Measurements from ENCODE around the gene NPR1.
"Not testable (repeated sequence)": the region's sequence is repeated elsewhere in the genome, so short reads cannot be mapped to it uniquely, and the experiment has no call there.

NPR1 gene

DNA sequence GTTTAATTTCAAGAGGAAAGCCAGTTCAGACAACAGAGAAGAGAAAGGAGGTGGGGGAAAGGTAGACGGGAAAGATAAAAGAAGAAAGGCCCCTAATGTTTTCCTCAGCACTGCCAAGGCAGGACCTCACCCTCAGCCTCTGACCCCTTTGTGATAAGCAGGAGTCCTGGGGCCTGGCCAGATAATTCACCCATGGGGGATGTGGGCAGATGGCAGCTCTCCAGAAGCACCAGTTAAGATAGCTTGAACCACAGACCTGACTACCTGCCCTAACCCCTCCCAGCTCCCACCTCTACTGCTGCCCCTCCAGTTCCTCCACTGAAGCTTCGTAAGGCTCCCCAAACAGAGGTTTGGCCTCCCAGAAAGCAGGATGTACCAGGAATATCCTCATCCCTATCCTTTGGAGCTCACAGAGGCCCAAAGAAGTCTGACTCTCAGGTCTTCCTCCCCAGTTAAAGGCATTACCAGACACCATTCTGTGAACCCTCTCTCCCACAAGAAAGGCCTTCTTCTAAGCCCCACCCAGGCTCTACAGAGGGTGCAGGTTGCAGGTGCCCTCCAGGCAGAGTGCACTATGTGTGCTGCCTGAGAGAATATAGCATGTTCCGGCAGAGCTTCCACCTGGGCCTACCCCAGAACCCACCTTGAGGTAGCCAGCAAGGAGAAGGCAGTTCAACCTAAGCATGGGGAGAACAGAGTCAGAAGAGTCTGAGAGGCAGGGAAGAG is 29.2 kb upstream of the NPR1 start:
- DNase-seq (ENCODE audit: low read depth, low spot score): no peak

DNA sequence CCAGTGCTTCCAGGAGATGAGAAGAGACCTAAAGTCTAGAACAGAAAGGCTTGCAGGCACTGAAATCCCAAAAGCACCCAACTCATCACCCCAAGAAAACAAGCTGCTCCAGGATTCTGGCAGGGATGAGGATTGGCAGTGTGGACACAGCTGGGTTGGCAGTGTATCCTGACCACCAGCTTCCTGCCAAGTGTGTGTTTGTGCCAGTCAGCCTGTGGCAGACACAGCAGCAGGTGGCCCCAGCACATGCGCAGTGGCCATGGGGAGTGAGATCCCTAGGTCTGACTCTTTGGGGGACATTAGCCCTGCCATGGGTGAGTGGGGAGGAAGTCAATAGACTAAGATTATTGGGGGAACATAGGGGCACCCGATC is 28.6 kb upstream of the NPR1 start:
- DNase-seq (ENCODE audit: low read depth, low spot score): peak; percentile 42

DNA sequence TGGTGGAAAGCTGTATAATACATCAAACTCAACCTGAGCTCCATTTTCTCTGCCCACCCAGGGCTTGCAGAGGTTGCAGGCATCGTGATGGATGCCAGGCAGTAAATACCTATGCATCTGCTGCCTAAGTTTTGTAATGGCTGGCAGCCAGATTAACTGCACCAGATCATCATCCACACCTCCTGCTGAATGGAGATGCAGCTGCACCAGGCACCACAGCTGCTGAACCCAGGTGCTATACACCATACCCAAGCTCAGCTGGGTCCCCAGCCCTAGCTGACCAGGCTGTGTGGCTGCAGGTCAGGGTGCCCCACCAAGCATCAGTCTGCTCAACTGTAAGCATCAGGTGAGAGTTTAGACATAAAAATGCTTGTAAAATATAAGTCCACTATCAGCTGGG is 26.7 kb upstream of the NPR1 start:
- DNase-seq (ENCODE audit: low read depth, low spot score): no peak

DNA sequence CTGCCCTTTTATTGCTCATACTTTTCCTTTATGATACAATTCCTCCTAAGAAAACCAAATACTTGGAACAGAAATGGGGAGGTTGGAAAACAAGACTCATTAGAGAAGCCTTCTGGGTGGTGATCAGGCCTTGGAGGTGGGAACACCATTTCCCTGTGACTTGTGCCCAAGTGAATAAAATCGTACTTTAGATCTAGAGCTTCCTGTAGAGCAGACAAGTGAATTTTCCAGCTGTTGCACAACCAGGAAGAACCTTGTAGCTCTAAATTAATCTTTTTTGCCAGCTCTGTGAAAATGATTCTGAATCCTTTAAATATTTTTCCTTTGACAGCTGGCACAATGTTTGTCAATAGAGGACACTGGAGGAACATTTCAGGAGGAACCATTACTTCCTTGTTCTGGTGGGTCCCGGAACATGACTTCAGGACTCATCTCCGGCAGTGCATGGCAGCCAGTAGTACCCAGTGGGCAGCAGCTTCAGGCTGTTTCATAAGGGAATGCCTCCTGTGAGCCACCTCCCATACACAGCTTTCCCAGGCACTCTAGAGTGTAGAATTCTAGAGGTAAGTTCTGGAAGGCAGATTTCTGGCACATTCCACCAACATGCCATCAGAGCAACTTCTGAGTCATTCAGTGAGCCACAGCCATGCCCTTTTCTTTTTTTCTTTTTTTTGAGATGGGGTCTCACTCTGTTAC is 25.5 kb upstream of the NPR1 start:
- peak; percentile 68 for DNase-seq (ENCODE audit: low read depth, low spot score)

DNA sequence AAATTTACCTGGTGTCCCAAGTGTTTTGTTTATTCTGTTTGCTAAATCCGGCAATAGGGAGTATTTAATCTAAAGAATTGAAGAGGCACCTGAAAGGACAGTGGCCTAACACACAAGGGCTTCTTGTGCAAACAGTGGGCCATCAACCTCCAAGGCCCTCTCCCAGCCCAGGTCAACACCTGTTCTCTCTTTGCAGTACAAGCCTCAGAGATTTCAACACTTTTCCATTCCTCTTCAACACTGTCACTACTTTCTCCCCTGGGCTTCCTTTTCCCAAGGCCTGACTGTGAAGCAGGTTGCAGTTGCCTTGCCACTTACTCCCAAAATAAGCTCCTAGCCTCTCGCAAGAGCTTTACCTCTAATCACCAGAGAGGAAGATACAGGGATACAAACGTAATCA is 23.2 kb upstream of the NPR1 start:
- no peak for DNase-seq (ENCODE audit: low read depth, low spot score)

DNA sequence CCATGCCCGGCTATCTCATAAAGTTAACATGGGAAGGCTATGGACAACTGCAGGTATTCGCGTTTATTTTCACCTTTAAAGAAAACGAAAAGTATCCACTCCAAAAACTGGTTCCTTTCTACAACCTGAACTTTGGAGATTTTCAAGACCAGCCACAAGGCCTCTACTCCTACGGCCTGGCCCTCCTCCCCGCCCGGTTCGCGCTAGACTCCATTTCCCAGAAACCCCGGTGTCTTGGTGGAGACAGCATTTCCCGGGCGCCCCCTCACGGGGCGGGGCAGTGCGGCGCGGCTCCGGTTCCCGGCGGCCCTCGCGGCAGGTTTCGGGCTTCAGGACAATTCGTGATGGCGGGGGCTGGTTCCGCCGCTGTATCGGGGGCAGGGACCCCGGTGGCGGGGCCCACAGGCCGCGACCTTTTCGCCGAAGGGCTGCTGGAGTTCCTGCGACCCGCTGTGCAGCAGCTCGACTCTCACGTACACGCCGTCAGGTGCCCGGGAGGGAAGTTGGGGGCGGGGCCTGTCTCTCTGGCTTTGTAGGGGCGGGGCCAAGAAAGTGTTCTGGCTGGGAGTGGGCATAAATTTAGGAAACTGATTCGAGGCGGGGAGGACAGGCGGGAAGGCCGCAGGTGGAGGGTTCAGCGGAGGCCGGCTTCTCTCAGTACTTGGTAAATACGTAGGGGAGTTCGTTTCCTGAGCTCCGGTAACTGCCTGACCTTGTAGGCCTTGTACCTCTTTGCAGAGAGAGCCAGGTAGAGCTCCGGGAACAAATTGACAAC is 19.9 kb upstream of the NPR1 start, which contains the start of gene SNAPIN:
Gene SNAPIN, plus strand, starts transcription at position 304 of the 775 bp plus-strand sequence. Its CDS starts 41 bp downstream, at position 345.
- peak; percentile 95 for DNase-seq (ENCODE audit: low read depth, low spot score)

DNA sequence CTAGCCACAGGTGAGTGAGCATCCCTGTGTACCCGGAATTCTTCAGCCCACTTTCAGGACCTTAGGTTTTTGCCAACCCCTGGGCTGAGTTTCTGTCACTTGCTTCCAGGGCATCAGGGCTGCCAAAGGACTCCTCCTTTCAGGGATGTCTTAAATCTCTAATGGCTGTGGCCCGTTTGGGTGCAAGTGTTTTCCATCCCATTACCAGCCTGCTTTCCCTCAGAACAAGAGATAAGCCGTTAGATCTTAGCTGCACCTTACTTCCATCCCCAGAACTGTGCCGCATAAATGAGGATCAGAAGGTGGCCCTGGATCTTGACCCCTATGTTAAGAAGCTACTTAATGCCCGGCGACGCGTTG is 19.3 kb upstream of the NPR1 start:
- no peak for DNase-seq (ENCODE audit: low read depth, low spot score)

DNA sequence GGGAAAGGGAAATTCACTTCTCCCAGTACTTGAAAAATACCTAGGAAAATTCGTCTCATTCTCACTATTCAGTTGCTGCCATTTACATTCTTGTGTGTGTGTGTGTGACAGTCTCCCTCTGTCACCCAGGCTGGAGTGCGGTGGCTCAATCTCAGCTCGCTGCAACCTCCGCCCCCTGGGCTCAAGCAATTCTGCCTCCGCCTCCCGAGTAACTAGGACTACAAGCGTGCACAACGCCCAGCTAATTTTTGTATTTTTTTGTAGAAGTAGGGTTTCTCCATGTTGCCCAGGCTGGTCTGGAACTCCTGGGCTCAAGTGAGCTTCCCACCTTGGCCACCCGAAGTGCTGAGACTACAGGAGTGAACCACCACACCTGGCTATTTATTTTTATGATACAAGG is 18.8 kb upstream of the NPR1 start:
- no peak for DNase-seq (ENCODE audit: low read depth, low spot score)

DNA sequence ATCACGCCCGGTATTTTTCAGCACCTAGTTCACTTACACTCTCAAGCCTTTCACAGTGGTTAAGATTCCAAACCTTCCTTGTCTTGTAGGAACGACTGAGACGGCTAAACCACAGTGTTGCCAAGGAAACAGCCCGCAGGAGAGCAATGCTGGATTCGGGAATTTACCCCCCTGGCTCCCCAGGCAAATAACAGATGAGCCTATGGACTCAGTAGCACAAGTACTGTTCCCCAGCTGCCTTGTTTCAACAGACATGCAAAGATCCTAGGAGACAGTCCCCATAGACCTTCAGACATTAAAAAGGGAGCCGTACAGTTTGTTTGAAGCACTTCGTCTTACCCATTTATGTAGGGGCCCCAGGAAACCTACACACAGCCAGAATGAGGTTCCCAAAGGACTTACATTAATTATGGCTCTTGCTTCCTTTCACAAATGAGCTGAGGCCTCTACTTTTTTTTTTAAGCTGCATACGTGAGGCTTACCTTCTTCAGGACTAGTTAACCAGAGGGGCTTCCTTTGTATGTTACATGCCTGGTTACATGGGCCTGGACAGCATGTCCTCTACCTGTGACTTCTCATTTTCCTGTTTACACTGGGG is 17.3 kb upstream of the NPR1 start:
- DNase-seq (ENCODE audit: low read depth, low spot score): peak; percentile 89

DNA sequence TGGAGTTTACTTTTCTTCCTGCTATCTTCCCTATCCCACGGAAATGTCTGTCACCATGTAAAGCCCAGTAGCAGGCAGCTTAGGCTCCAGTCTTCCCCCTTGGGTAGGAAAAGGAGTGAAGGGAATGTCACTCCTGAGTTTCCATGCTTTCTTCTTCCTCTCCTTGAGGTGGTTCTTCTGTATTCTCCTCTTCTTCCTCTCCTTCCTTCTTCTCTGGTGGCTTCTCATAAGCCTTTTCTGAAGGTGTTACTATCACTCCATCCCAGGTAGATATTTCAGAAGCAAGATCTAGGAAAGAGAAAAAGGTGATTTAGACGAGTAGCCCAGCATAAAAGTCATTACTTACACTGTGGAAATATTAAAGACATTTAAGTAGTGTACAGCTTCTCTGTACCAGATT is 16.2 kb upstream of the NPR1 start:
- no peak for DNase-seq (ENCODE audit: low read depth, low spot score)

DNA sequence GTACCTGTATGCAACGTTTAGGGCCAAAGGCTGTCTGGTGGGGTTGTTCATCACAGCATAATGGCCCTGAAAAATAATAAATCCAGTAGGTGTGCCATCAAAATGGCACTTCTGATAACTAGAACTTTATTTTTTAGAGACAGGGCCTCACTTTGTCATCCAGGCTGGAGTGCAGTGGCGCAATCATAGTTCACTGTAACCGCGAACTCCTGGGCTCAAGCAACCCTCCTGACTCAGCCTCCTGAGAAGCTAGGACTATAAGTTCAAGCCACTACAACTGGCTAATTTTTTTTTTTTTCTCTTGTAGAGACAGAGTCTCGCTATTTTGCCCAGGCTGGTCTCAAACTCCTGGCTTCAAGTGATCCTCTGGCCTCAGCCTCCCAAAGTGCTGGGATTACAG is 15.3 kb upstream of the NPR1 start:
- DNase-seq (ENCODE audit: low read depth, low spot score): no peak

DNA sequence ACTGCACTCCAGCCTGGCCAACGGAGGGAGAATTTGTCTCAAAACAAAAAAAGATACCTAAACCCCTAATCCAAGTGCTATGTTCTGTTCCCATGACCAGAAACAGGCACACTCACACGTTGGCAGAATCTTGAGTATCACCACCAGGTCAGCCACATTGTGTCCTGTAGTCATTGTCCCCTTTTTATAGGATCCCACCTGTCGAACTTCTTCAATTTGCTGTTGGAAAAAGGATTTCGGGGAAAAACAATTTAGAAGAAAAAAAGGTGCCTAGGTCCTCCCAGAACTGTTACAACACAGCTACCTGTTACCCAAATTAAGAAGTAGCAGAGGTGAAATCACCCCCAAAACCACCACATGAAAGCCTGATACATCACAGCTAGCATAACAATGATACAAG is 11.0 kb upstream of the NPR1 start:
- DNase-seq (ENCODE audit: low read depth, low spot score): no peak

DNA sequence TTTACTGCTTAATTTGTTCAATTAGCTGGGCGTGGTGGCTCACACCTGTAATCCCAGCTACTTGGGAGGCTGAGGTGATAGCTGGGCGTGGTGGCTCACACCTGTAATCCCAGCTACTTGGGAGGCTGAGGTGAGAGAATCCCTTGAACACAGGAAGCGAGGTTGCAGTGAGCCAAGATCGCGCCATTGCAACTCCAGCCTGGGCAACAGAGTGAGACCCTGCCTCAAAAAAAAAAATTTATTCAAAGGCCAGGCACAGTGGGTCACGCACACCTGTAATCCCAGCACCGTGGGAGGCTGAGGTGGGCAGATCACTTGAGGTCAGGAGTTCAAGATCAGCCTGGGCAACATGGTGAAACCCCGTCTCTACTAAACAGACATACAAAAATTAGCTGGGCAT is 9.8 kb upstream of the NPR1 start:
- not testable (repeated sequence) for DNase-seq (ENCODE audit: low read depth, low spot score)

DNA sequence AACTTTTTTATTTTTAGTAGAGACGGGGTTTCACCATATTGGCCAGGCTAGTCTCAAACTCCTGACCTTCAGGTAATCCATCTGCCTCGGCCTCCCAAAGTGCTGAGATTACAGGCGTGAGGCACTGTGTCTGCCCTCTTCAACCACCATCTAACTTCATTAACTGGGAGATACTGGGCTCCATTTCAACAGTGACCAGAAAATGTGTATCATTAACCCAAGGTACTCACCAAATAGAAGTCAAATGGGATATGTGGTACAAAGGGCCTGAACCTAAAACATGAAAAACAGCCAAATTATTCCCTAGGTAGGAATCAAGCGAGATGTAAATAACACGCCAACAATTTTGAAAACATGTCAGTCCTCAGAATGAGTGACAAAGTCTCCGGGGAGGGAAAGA is 8.9 kb upstream of the NPR1 start:
- DNase-seq (ENCODE audit: low read depth, low spot score): no peak

DNA sequence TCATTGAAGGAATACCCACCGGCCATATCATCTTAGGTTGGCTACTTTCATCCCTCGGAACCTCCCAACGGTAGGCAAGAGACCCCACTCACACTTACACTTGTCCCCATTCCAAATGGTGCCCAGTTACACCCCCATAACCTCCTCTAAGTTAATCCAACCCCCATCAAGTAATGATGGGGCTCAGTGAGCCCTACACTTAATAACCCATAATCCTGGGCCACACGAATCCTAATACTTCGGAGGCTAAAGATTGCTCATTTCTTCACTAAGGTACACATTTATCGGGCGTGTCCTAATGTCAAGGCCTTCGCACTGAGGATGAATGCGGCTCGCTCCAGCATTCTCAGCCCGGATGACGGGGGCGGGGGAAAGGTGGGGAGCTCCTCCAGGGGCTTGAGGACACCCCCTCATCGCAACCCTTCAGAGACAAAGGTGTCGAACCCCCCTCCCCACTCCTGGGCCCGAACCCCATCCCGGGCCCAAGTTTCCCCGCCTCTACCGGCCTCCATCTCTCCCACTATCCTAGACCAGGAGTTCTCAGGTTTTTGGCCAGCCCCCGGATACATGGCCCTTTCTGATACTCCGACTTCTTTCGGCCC is 8.1 kb upstream of the NPR1 start:
- no peak for DNase-seq (ENCODE audit: low read depth, low spot score)

DNA sequence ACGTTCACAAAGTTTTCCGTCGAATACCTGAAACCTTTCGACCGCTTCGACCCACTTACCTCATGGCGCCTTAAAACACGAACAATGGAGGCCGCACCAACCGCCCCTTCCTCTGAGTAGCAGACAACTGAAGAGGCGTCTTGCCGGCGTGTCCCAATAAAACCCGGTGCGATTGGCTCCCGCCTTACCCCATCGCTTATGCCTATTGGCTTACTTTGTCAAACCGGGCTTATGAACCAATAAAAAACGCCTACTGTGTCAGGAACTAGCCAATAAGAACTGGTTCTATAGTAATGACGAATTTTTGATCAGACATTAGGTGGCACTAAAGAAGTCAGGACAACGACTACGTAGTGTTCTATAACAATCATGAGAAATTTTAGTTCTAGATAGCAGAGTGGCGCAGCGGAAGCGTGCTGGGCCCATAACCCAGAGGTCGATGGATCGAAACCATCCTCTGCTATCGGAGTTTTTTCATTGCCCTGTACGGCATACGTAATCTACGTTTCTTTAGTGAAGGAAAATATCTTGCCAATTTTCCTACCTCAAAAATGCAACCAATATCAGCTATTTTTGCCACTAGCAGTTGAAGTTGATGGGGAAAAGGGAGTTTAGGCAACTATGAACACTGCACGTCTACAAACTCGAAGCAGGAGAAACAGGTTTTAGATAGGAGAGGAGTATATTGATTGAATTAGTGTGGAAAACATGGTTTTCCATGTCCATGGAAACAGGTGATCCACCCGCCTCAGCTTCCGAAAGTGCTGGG is 7.4 kb upstream of the NPR1 start, which contains the start of gene ILF2:
Gene ILF2, minus strand, starts transcription at position 135 of the 769 bp plus-strand sequence. Its CDS starts 71 bp downstream, at position 64.
- DNase-seq (ENCODE audit: low read depth, low spot score): peak; percentile 99

DNA sequence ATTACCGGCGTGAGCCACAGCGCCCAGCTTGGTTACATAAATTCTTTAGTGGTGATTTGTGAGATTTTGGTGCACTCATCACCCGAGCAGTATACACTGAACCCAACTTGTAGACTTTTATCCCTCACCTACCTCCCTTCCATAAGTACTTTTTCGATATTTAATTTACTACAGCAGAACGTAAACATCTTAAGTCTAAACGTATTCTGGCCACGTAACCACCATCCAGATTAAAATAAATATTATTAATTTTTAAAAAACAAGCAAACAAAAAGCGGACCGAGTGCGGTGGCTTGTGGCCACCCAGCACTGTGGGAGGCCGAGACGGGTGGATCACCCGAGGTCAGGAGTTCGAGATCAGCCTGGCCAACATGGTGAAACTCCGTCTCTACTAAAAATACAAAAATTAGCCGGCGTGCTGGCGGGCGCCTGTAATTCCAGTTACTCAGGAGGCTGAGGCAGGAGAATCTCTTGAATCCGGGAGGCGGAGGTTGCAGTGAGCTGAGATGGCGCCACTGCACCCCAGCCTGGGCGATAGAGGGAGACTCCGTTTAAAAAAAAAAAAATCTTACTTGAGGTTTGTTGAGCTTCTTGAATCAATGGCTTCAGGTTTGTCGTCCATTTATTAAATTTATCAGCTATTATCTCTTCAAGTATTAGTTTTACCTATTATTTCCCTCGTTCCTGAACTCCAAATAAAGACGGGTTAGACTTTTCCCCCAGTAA is 6.7 kb upstream of the NPR1 start:
- DNase-seq (ENCODE audit: low read depth, low spot score): not testable (repeated sequence)

DNA sequence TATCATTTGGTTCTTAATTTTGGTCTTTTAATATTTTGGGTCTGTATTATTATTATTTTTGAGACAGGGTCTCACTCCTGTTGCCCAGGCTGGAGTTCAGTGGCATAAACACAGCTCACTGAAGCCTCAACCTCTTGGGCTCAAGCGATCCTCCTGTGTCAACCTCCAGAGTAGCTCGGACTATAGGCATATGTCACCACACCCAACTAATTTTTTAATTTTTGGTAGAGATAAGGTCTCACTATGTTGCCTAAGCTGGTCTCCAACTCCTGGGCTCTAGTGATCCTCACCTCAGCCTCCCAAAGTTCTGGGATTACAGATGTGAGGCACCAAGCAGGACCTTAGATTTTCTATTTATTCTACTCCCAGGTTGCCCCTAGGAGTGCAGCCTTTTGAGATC is 5.0 kb upstream of the NPR1 start:
- DNase-seq (ENCODE audit: low read depth, low spot score): no peak

DNA sequence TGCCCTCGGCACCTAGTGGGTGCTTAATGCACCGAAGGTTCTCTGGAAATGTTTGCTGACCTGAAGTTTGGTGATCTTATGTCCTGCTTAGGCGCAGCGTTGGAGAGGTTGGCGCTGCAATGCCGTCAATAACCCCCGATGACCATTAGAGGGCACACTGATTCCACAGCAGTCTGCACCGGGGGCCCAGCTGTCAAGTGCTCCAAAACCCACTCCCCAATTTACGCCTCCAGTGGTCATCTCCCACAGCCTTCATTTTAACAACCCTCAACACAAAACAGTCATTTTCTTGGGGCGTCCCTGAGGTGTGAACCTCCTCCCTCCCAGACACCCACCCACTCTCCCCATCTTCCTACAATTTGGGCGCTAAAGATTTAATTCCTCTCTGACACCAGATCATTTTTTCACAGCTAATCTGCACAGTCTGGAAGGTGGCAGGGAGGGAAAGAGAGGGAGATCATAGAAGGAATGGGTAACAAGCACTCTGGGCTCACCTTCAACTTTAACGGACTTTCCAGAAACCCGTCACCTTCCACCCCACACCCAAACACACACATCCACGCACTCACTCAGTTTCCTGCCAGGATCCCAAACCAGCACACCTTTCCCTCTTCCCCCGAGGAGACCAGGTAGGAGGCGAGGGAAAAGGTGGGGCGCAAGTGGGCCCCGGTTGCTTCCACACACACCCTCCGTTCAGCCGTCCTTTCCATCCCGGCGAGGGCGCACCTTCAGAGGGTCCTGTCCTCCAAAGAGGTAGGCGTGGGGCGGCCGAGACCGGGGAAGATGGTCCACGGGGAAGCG is 570 bp upstream of the NPR1 start:
- DNase-seq (ENCODE audit: low read depth, low spot score): peak; percentile 71
